ENCODE data around the gene PRKG1. TPM values are rescaled to one million over a fixed set of nuclear protein-coding genes. Genes with fewer than 3 reads are reported as not detected.

The PRKG1 gene
- total RNA-seq, 1 experiment from 2014 or later = 10.4 TPM

DNA sequence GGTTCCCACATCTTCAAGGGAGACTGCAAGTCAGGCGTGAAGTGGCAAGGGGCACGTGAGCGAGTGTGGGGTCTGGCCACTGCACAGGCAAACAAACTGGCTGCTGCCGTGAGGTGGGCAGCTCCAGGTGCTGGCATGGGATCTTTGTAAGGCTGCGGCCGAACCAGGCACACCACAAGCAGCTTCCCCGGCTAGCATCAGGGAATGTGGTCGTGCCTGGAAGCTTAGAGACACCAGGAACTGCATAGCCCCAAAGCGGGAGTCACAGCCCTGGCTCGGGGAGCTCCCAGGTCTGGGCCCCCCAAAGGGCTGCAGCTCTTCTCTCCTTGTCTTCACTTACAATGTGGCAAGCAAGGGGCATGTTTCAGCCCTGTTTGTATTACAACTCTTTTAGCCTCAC, 988.9 kb downstream of the PRKG1 start:
- no CpG with 5 or more reads among the region's 10 CpGs for WGBS (ENCODE audit: extremely low coverage, insufficient read length, low lambda C conversion rate)
- H3K27me3 Mint-ChIP-seq (ENCODE audit: low read depth) = no peaks in the 10 kb centered on the region
- no peaks in the 10 kb centered on the region for H3K9me3 ChIP-seq (ENCODE audit: control insufficient read depth, low read depth, low read length)
- H3K27me3 ChIP-seq (ENCODE audit: insufficient read depth, low read length) = no peaks in the 10 kb centered on the region
- H4K91ac ChIP-seq (ENCODE audit: insufficient read length, low read depth, low read length) = no peak overlapping the region
- H3K36me3 Mint-ChIP-seq (ENCODE audit: insufficient read depth in 1 of 3, low read depth in 3 of 3) = peaks cover 4 to 8% (median 7%) of the 10 kb centered on the region in 3 experiments; a peak in 6 of 7 replicates
- H3K79me2 ChIP-seq (ENCODE audit: insufficient read depth, low read length) = no peaks in the 10 kb centered on the region
- H2BK120ac ChIP-seq (ENCODE audit: low read depth, low read length, poor library complexity, severe bottlenecking) = no peak overlapping the region
- no peak overlapping the region for H3K23ac ChIP-seq (ENCODE audit: insufficient read length, low read depth, low read length)
- no peak overlapping the region for H3K4ac ChIP-seq (ENCODE audit: low read depth, low read length)
- H3K79me1 ChIP-seq (ENCODE audit: insufficient read depth, low read depth, low read length, poor library complexity, severe bottlenecking) = no peaks in the 10 kb centered on the region
- no peak overlapping the region for H3K9ac ChIP-seq (ENCODE audit: extremely low read depth, insufficient read length, low read length)
- H3K4me1 ChIP-seq (ENCODE audit: insufficient read depth, low read length) = no peaks in the 10 kb centered on the region
- H4K5ac ChIP-seq (ENCODE audit: insufficient read length, low read depth, low read length) = no peak overlapping the region
- H3K27ac Mint-ChIP-seq = peak overlapping the region in 1 of 3 experiments; percentile 22; a peak in 2 of 7 replicates
- TF ChIP-seq, protein P1, sequence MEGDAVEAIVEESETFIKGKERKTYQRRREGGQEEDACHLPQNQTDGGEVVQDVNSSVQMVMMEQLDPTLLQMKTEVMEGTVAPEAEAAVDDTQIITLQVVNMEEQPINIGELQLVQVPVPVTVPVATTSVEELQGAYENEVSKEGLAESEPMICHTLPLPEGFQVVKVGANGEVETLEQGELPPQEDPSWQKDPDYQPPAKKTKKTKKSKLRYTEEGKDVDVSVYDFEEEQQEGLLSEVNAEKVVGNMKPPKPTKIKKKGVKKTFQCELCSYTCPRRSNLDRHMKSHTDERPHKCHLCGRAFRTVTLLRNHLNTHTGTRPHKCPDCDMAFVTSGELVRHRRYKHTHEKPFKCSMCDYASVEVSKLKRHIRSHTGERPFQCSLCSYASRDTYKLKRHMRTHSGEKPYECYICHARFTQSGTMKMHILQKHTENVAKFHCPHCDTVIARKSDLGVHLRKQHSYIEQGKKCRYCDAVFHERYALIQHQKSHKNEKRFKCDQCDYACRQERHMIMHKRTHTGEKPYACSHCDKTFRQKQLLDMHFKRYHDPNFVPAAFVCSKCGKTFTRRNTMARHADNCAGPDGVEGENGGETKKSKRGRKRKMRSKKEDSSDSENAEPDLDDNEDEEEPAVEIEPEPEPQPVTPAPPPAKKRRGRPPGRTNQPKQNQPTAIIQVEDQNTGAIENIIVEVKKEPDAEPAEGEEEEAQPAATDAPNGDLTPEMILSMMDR (conservative IDR thresholded peaks at IDR 0.05) = no peak
- H2BK15ac ChIP-seq (ENCODE audit: low read depth, low read length) = no peak overlapping the region
- H3K56ac ChIP-seq (ENCODE audit: insufficient read length, low read depth, low read length) = no peak overlapping the region
- 0 out of 5 replicates have a peak, but pooled peaks cover 0 to 1% of the 10 kb centered on the region in 2 experiments for H3K9me3 Mint-ChIP-seq
- H3K14ac ChIP-seq (ENCODE audit: insufficient read depth, low read length) = no peak overlapping the region
- no peak overlapping the region for H2BK20ac ChIP-seq (ENCODE audit: low read depth, low read length, poor library complexity, severe bottlenecking)
- H3T11ph ChIP-seq (ENCODE audit: low read length) = no peak overlapping the region
- H3K4me2 ChIP-seq (ENCODE audit: insufficient read depth, insufficient read length, low read length) = no peak overlapping the region
- peaks cover 8 to 10% of the 10 kb centered on the region in 2 experiments for H3K4me1 Mint-ChIP-seq
- H3K4me3 Mint-ChIP-seq = no peak overlapping the region
- no peaks in the 10 kb centered on the region for H4K20me1 ChIP-seq (ENCODE audit: control insufficient read depth, insufficient read depth, insufficient read length)
- H3K27ac ChIP-seq (ENCODE audit: insufficient read length, low read depth, low read length) = no peak overlapping the region
- H2AFZ ChIP-seq (ENCODE audit: low read length) = no peak overlapping the region
- H3K23me2 ChIP-seq (ENCODE audit: insufficient read length, low read depth, low read length, poor library complexity, severe bottlenecking) = no peaks in the 10 kb centered on the region
- no peak overlapping the region for H2BK5ac ChIP-seq (ENCODE audit: insufficient read length, low read length)
- H2AK5ac ChIP-seq (ENCODE audit: insufficient read length, low read length) = no peak overlapping the region
- H4K8ac ChIP-seq (replicated peaks; ENCODE audit: insufficient read length, low read depth, low read length) = no peak overlapping the region
- H2BK12ac ChIP-seq (ENCODE audit: insufficient read length, low read depth, low read length) = no peak overlapping the region
- DNase-seq = no peak
- H3K18ac ChIP-seq (ENCODE audit: insufficient read length, low read depth, low read length) = no peak overlapping the region

Data from H9 (cell line).